Posterior vena cava (tissue), 2 donors: Measurements from ENCODE around the gene TAX1BP3. TPM values are rescaled to one million over a fixed set of nuclear protein-coding genes. Genes with fewer than 3 reads are reported as not detected.
"Not testable (repeated sequence)": the region's sequence is repeated elsewhere in the genome, so short reads cannot be mapped to it uniquely, and the experiment has no call there.

Experiments
- DNase-seq: peaks from one replicate; pipeline ENCODE4 v3.0.0-alpha.2; 2020; ENCODE audit warnings: low spot score
- intact Hi-C, 2 donors: fragments of 100-400 bp; cut with DNase I; formaldehyde crosslinking; loops; one replicate each; pipeline versions ENCODE4 v1.14.1 to v1.14.2; 2022 to 2023
- long read RNA-seq, 2 donors: library from polyadenylated mRNA; unstranded; transcript quantifications; one replicate each; pipeline ENCODE4 v2.0.0, GENCODE V29; 2020 to 2021
- total RNA-seq, 2 donors: library from RNA; stranded (reverse); fragmentation: NEBNext Ultra II Directional; extraction: Animal tissue kit (Norgen Biotek cat#: 25700); gene quantifications; one replicate each; pipeline ENCODE4 v1.2.1, GENCODE V29; 2021
- donor health status: DM: yes; HTN: yes; CAD: no.
- donor health status: DM: yes; HTN: yes; CAD: no.

The TAX1BP3 gene, protein sequence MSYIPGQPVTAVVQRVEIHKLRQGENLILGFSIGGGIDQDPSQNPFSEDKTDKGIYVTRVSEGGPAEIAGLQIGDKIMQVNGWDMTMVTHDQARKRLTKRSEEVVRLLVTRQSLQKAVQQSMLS
- 100 to 1,000 TPM; 106 to 126 TPM for total RNA-seq
- long read RNA-seq, donor 1, transcript TAX1BP3-201 (4 exons, 1,377 nt), result major isoform, 19 of 22 reads
- long read RNA-seq, donor 1, partial matches to known transcripts, result 3 of 22 reads
- long read RNA-seq, donor 1, other reads (novel, unspliced or antisense), result 0 of 22 reads
- long read RNA-seq, donor 2, transcript TAX1BP3-201 (4 exons, 1,377 nt), result major isoform, 22 of 25 reads
- long read RNA-seq, donor 2, partial matches to known transcripts, result 0 of 25 reads
- long read RNA-seq, donor 2, other reads (novel, unspliced or antisense), result 2 of 25 reads

DNA sequence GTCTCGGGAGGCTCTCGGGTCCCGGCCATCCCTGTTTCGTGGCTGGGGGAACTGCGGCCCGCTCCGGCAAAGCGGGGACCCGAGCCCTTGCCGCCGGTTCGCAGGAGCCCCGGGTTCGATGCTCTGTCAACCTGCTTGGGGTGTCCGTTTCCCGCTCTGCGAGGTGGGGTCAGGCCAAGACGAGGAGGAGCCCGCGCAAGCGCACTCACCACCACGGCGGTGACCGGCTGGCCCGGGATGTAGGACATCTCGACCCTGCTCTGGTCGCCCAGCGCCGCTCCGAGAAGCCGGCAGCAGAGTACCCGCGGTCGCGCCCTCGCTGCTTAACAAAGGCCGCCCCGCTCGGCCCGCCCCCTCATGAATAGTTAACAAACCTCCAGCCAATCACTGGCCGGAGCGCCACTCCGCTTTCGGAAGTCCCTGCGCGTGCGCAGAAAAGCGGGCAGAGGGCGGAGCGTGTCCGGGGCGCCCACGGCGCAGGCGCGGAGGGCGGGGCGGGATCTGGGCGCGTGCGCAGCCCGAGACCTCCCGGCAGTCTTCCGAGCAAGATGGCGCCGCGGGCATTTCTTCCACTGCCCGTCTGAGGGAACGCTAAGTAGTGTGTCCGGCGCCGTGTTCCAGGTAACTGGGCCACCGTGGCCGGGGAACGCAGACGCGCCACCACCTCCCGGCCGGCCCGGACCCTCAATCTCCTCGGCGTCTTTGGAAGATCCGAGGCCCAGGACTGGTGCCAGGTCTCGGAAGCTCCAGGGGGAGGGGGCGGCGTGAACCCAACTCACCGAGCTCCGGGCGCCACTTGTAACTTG, at the start of gene TAX1BP3, which contains the start of gene EMC6:
Gene TAX1BP3 (minus strand): TSS at position 300 of the 806 bp plus-strand sequence. CDS start 52 bp downstream, at position 248.
Gene EMC6 (plus strand): TSS at position 534 of the 806 bp plus-strand sequence. CDS start 335 bp downstream, outside the sequence.
- DNase-seq, result peak; percentile 100
- intact Hi-C loops, result no loop called here

DNA sequence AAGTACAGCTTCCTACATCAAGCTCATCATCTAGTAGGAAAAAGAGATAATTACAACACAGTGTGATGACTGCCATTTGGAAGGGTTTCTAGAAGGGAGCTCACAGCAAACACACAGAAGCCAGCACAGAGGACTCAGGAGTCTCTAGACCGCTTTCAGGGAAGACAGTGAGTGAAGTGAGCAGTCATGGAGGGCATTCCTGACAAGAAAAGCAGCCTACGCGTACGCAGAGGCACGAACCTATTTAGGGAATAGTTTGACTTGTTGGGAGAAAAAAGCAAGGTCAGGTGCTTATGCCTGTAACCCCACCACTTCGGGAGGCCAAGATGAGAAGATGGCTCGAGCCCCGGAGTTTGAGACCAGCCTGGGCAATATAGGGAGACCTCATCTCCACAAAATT, 46.9 kb upstream of the TAX1BP3 start:
- no peak for DNase-seq
- intact Hi-C loops, result no loop called here

DNA sequence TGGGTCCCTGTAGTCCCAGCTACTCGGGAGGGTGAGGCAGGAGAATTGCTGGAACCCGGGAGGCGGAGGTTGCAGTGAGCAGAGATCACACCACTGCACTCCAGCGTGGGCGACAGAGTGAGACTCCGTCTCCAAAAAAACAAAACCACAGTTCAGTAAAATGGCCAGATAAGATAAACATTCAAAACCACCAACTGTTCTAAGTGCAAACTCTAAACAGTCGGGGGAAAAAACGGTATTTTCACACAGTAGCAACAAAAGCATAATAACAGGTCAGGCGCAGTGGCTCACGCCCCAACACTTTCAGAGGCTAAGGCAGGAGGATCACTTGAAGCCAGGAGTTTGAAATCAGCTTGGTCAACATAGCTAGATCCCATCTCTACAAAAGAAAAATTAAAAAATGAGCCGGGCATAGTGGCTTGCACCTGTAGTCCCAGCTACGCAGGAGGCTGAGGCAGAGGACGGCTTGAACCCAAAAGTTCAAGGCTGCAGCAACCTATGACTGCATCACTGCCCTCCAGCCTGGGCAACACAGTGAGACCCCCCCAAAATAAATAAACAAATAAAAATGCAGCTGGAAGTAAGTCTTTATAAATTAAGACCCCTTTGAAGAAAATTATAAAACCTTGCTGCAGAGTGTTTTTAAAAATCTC, 44.6 kb upstream of the TAX1BP3 start:
- no peak for DNase-seq
- intact Hi-C loops, result no loop called here

DNA sequence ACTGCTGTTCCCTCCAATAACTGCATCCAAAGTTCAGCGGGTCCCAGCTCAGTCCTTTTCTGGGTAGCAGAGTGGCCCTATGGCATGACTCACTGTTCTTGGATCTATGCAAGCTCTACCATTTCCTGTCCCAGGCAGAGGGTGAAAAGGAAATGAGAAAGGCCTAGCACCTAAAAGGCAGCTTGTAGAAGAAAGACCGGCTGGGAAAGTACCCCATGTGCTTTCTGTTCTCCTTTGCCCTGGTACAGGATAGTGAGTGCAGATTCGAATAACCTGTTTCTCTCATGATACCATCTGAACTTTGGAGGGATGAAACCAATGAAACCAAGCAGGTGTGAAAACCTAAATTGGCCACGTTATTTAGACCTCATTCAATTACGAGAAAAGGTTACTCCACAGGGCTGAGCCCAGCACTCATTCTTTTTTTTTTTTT, 42.6 kb upstream of the TAX1BP3 start:
- DNase-seq, result no peak

DNA sequence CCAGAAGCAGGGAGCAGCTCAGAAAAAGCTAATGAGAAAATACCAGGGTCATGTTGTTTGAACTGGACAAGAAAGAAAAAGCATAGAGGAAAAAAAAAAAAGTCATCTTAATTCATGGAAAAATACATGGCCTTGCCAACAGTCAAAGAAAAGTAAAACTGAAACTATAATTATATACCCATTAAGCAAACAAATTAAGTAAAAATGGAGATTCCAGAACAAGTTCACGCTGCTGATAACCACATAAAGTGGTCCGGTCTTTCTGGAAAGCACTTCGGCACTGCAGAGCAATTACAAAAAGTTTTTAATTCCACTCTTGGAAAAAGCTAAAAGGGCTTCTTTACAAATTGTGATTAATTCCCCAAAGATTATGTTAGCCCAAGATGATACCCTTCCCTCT, 40.0 kb upstream of the TAX1BP3 start:
- DNase-seq, result no peak
- intact Hi-C loops, result no loop called here

More for the DNA sequence above, 42.6 kb upstream of the TAX1BP3 start:
- intact Hi-C loops, result no loop called here

DNA sequence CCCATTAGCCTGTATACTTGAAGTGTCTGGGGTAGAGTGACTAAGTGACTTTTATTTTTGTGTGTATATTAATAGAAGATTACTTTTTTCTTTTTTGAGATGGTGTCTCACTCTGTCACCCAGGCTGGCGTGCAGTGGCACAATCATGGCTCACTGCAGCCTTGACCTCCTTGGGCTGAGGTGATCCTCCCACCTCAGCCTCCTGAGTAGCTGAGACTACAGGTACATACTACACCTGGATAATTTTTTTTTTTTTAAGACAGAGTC, 37.3 kb upstream of the TAX1BP3 start:
- DNase-seq, intact Hi-C loops: not testable (repeated sequence)

DNA sequence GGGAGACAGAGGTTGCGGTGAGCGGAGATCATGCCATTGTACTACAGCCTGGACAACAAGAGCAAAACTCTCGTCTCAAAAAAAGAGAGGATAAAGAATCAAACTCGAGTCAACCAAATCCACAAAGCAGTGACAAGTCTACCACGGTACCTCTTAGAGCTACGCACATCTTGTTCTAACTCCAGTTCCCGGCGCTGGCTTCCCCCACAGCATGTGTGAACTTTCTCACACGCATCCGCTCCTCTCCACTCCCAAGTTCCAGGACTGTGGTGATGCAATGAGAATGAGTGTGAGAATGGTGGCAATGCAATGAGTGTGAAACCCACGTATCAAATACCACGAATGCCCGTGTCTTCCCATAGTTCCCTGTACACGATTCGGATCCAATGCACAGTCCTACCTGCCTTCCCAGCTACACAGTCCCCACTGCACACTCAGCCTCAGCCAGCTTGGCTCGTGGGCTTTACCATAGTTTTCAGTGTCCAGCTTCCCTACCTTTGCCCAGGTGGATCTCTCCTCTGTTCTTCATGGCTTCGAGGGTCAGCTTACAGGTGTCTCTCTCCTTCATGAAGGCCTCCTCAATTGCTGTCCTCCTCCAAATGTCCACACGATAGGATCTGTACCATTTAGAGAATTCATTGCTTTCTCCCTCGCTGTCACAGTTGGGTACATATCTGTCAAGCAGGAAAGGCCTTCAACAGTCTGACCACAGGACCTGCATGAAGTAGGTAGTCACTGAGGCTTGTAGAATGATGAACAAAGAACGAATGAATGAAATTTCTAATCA, 36.7 kb upstream of the TAX1BP3 start:
- intact Hi-C loops, result no loop called here
- no peak for DNase-seq

DNA sequence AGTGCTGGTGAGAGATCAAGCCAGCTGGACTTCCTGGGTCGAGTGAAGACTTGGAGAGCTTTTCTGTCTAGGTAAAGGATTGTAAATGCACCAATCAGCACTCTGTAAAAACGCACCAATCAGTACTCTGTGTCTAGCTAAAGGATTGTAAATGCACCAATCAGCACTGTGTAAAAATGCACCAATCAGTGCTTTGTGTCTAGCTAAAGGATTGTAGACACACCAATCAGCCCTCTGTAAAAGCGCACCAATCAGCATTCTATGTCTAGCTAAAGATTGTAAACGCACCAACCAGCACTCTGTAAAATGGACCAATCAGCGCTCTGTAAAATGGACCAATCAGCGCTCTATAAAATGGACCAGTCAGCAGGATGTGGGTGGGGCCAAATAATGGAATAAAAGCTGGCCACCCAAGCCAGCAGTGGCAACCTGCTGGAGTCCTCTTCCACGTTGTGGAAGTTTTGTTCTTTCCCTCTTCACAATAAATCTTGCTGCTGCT, 33.7 kb upstream of the TAX1BP3 start:
- DNase-seq, intact Hi-C loops: not testable (repeated sequence)

DNA sequence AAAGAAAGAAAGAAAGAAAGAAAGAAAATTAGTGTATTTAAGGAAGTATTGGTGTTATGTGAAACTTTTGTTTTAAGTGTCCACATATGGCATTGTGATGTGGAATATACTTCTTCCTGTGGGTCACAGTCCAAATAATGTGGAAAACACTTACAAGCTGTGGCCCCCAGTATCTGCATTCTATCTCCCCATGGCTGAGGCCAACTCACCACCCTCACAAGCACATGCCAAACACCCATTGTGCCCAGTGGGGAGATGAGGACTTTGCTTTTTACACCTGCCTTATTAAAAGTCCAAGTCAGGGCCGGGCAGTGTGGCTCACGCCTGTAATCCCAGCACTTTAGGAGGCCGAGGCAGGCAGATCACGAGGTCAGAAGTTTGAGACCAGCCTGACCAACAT, 31.6 kb upstream of the TAX1BP3 start:
- DNase-seq, result no peak
- intact Hi-C loops, result no loop called here

DNA sequence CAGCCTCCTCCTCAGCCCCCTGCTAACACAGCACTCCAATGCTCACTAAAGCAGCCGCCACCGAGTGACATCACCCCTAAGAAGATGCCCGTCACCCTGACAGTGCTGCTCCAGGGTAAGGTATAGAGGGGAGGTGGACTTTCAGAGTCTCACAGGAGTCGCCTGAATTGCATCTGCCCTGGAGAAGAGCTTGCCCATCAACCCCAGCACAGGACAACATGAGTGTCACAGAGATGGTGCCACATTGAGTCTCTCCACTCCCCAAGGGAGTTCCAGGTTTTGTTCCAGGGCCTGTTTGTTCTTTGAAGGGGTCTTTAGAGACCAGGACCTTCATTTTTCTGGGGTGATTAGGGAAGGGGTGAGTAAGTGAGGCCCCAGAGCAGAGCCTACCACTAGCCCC, 29.8 kb upstream of the TAX1BP3 start:
- no peak for DNase-seq
- intact Hi-C loops, result no loop called here

DNA sequence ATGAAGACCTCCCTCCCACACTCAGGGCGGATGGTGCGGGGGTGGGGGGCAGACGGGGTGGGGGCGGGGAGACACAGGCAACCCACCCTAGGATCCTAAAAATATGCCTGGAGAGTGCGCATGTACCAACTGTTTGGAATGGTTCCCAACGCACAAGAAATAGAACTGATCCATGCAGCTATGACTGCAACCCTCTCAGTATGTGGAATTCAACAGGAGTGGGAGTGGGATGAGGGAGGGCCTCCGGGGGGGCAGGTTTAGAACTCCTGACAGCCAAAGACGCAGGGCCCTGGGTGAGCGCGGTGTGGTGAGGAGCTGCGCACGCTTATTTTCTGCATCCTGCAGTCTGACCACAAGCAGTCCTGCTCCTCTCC, 28.7 kb upstream of the TAX1BP3 start:
- intact Hi-C loops, result no loop called here
- DNase-seq, result no peak

DNA sequence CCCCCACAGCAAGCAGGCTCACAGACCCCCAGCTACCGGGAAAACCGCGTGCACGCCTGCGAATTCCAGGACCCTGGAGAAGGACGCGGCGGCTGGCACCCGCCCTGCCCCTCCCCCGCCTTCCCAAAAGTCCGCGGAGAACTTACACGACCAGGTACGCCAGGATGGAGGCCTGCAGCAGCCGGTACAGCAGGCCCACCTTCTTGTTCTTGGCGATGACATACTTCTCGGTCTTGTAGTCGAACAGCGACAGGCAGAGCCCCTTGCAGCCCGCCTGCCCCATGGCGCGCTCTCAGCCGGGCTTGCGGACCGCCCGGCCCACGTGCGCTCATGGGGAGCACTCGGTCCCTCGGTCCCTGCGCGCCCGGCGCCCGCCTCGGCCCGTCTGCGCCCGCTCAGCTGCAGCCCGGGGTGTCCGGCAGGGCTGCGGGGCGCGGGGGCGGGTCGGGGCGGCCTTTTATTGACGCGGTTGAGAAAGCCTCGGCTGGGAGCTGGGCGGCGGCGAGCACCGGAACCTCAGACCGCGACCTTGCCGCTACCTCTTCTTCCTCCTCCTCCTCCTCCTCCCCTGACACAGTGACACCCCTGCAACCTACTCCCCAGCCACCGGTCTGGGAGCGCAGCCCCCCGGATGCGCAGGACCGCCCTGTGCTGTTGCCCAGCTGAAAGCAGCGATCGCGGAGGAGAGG, 27.5 kb upstream of the TAX1BP3 start, which contains the start of gene P2RX5:
Gene P2RX5 (minus strand): TSS at position 433 of the 689 bp plus-strand sequence. CDS start 150 bp downstream, at position 283.
- intact Hi-C loops, result no loop called here

DNA sequence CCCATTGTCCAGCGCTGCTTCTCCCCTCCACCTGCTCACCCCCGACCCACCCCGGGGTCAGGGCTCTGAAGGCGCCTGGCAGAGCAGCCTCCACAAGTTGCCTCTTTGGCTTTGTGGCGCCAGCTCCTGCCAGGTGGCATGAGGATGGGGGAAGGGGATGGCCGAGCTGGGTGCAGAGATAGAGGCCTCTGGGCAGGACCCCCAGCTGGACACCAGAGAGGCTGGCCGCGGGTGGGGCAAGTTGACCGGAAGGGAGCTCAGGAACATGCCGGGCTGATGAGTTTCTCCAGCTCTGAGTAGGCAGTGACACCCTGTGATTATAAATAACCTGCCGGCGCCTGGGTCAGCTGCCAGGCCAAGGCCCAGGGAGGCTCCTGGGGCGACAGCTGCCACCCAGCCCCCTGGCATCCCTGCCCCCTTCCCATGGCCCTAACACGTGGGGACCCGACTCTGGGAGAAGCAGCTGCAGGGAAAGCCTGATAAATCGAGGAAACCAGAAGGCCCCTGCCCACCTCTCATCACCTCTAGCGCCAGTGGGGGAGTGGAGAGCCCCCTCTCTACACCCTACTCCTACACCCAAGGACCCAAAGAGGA, 26.8 kb upstream of the TAX1BP3 start:
- DNase-seq, result no peak
- intact Hi-C loops, result no loop called here

More for the DNA sequence above, 27.5 kb upstream of the TAX1BP3 start, which contains the start of gene P2RX5:
- no peak for DNase-seq

DNA sequence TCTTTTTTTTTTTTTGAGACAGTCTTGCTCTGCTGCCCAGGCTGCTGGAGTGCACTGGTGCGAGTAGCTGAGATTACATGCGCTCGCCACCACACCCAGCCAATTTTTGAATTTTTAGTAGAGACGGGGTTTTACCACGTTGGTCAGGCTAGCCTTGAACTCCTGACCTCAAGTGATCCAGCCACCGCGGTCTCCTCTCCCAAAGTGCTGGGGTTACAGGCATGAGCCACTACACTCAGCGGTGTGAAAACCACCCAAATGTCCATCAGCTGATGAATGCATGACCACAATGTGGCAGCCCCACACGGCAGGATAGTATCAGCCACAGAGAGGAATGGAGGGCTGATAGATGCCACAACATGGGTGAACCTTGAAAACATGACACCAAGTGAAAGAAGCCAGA, 25.5 kb upstream of the TAX1BP3 start:
- intact Hi-C loops, result no loop called here
- no peak for DNase-seq

DNA sequence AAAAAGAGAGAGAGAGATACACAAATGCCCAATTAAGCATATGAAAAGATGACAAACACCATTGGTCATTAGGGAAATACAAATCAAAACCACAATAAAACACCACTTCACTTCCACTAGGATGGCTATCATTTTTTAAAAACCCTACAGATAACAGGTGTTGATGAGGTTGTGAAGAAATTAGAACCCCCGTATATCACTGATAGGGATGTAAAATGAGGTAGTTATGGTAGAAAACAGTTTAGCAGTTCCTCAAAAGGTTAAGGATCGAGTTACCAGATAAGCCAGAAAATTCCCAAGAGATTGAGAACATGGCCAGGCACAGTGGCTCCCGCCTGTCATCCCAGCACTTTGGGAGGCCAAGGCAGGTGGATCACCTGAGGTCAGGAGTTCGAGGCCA, 24.8 kb upstream of the TAX1BP3 start:
- intact Hi-C loops, result no loop called here
- DNase-seq, result no peak

DNA sequence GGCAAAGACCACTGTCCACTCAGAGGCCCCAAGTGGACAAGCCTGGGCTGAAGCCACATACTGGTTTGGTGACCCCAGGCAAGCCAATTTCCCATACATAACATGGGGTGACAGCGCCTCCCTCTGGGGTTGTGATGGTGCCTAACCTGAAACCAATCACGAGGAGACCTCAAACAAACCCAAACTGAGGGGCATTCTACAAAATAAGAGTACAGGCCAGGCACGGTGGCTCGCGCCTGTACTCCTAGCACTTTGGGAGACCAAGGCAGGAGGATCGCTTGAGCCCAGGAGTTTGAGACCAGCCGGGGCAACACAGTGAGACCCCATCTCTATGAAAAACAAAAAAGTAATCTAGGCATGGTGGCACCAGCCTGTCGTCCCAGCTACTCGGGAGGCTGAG, 24.0 kb upstream of the TAX1BP3 start:
- intact Hi-C loops, result no loop called here
- DNase-seq, result no peak

DNA sequence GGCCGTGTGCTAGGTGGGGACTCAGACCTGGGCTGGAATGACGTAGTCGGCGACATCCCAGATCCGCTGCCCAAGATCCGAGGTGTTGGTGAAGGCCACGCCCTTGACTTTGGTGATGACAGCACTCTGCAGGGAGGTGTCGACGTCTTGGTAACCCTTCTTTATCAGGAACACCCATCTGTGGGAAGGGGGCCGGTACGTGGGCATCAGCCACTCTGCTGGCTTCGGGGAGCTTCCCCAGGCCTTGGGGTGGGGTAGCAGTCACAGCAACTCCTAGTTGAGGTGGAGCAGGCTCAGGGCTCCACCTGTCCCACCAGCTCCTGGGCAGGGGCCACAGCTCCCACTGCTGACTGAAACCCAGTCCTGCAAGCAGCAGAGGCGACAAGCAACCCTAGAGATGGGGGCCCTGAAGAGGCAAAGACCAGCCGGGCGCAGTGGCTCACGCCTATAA, 23.3 kb upstream of the TAX1BP3 start:
- intact Hi-C loops, result no loop called here
- DNase-seq, result no peak
